ENCODE results near the gene ZNF536. TPM values are rescaled to one million over a fixed set of nuclear protein-coding genes. Genes with fewer than 3 reads are reported as not detected.

Gene ZNF536
- total and polyA plus RNA-seq, 9 of the 15 experiments (the other 6 are each of a cell fraction or from before 2014, with no cell fraction given) = not detected

- TF ChIP-seq ZBTB2 (IDR thresholded peaks at IDR 0.05) = no peak
Observed at GRCh38 chr19:30361107-30361447, 11.1 kb upstream of the ZNF536 start (continued).

DNA sequence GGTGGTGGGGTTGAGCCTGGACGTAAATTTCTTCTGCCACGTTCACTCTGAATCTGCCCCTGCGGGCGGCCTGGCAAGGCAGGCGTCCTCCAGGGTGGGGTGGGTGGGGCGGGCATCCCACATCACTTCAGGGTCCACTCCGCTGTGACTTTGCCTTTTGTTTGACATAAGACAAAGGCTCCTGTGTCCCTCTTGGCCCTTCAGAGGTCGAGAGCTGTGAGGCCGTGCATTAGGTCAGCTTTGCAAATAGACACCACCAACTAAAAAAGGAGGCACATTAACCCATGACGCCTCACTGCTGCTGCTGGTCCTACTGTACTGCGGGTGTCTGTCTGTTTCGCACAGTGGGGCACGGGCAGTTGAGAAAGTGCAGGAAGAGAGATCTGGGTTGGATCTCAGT, 10.5 kb upstream of the ZNF536 start:
- Histone ChIP-seq H3K9me3 (replicated peaks; ENCODE audit: control insufficient read depth, insufficient read depth, low read depth, low read length) (no peaks in the 10 kb centered on the region), H2AFZ (ENCODE audit: low read depth, low read length) (no peak overlapping the region), H3K4me3 (no peak overlapping the region), H3K27me3 (ENCODE audit: control insufficient read depth in 2 of 2, insufficient read depth in 2 of 2, low read length in 2 of 2) (peaks cover 11 to 41% of the 10 kb centered on the region in 2 experiments), H3K79me2 (ENCODE audit: control insufficient read depth, insufficient read depth, low read length) (no peaks in the 10 kb centered on the region), H3K27ac (ENCODE audit: extremely low read depth, low read depth, low read length) (no peak overlapping the region), H3K9ac (ENCODE audit: insufficient read depth in 1 of 2, low read depth in 2 of 2, low read length in 2 of 2) (no peak overlapping the region), H3K4me2 (ENCODE audit: insufficient read depth, low read length) (no peak overlapping the region), H3K4me1 (replicated peaks in 1 of 2; ENCODE audit: control insufficient read depth in 2 of 2, insufficient read depth in 2 of 2, low read length in 2 of 2) (no peaks in the 10 kb centered on the region), H4K20me1 (replicated peaks; ENCODE audit: control insufficient read depth, insufficient read depth, low read length) (0 out of 2 replicates have a peak, but pooled peaks cover 4% of the 10 kb centered on the region), H3K9me1 (ENCODE audit: control insufficient read depth, insufficient read depth, low read length) (peaks cover 3% of the 10 kb centered on the region), H3K36me3 (ENCODE audit: control insufficient read depth, insufficient read depth, low read length) (no peaks in the 10 kb centered on the region)
- no TSS peak for BruUV-seq (replicated peaks)
- TF ChIP-seq TAF15 (IDR thresholded peaks at IDR 0.05; ENCODE audit: low read depth, low read length) (no peak), MLLT1 (IDR thresholded peaks at IDR 0.05) (no peak), XRCC5 (IDR thresholded peaks at IDR 0.05; ENCODE audit: low read depth, low read length) (no peak), ELF4 (CRISPR knock-in tag; IDR thresholded peaks at IDR 0.05) (no peak), ZNF239 (CRISPR knock-in tag; IDR thresholded peaks at IDR 0.05) (no peak)
- in situ Hi-C loops (cut with MboI) = no loop called here
- ChIA-PET POLR2A (no interaction called here), CTCF (ENCODE audit: low intra/inter-chr PET ratio) (no interaction called here)
- intact Hi-C loops (cut with micrococcal nuclease) = no loop called here
- under 1% methylated on average over 13 of the region's 13 CpGs for WGBS (ENCODE audit: insufficient coverage, low coverage, missing lambda C conversion rate)
- no peak for FAIRE-seq
- ATAC-seq = no peak
- no peak for DNase-seq (ENCODE audit: extremely low read depth in 1 of 4, low spot score in 3 of 4)
